Rectal smooth muscle tissue (tissue), 1 donor: ENCODE results near the gene CTRL.

Experiments used
- H3K27ac ChIP-seq: one replicate; pipeline ENCODE4 v1.7.0; 2013; ENCODE audit warnings: low read depth, low read length, inconsistent platforms
- H3K27me3 ChIP-seq: one replicate; pipeline ENCODE4 v1.7.0; 2013; ENCODE audit warnings: low read length; ENCODE audit not compliant: control insufficient read depth, insufficient read depth
- H3K36me3 ChIP-seq: one replicate; pipeline ENCODE4 v1.7.0; 2013; ENCODE audit warnings: low read length; ENCODE audit not compliant: control insufficient read depth, insufficient read depth
- H3K4me1 ChIP-seq: one replicate; pipeline ENCODE4 v1.7.0; 2013; ENCODE audit warnings: low read length; ENCODE audit not compliant: control insufficient read depth, insufficient read depth
- H3K4me3 ChIP-seq: one replicate; pipeline ENCODE4 v1.7.0; 2013; ENCODE audit warnings: low read length
- H3K9ac ChIP-seq: one replicate; pipeline ENCODE4 v1.7.0; 2013; ENCODE audit warnings: low read length

CTRL gene

GRCh38 chr16:67934306-67935100, 2.8 kb upstream of the CTRL start:
- peak overlapping the region; percentile 81 for H3K27ac ChIP-seq
- no peak overlapping the region for H3K9ac ChIP-seq
- peak overlapping the region; percentile 79 for H3K4me3 ChIP-seq
- H3K36me3 ChIP-seq, result peaks cover 9% of the 10 kb centered on the region
- peaks cover 9% of the 10 kb centered on the region for H3K4me1 ChIP-seq
- no peaks in the 10 kb centered on the region for H3K27me3 ChIP-seq

- peaks cover 9% of the 10 kb centered on the region for H3K36me3 ChIP-seq
- no peak overlapping the region for H3K27ac ChIP-seq
- H3K9ac ChIP-seq, result no peak overlapping the region
These were observed 2.1 kb upstream of the CTRL start for GRCh38 chr16:67933805-67934204.

GRCh38 chr16:67932462-67932840, 789 bp upstream of the CTRL start:
- no peak overlapping the region for H3K27ac ChIP-seq
- peaks cover 9% of the 10 kb centered on the region for H3K4me1 ChIP-seq
- peaks cover 9% of the 10 kb centered on the region for H3K36me3 ChIP-seq
- H3K9ac ChIP-seq, result no peak overlapping the region
- H3K4me3 ChIP-seq, result no peak overlapping the region
- no peaks in the 10 kb centered on the region for H3K27me3 ChIP-seq

More at GRCh38 chr16:67933805-67934204, 2.1 kb upstream of the CTRL start:
- Histone ChIP-seq H3K27me3 (no peaks in the 10 kb centered on the region), H3K4me3 (no peak overlapping the region), H3K4me1 (peaks cover 9% of the 10 kb centered on the region)

GRCh38 chr16:67930678-67931211, 917 bp downstream of the CTRL start:
- Histone ChIP-seq H3K27me3 (no peaks in the 10 kb centered on the region), H3K27ac (no peak overlapping the region), H3K36me3 (peaks cover 9% of the 10 kb centered on the region), H3K4me3 (no peak overlapping the region), H3K9ac (no peak overlapping the region), H3K4me1 (peaks cover 9% of the 10 kb centered on the region)

GRCh38 chr16:67930191-67930590, 1.5 kb downstream of the CTRL start:
- H3K27ac ChIP-seq, result no peak overlapping the region
- peaks cover 9% of the 10 kb centered on the region for H3K36me3 ChIP-seq
- no peak overlapping the region for H3K4me3 ChIP-seq
- H3K4me1 ChIP-seq, result peaks cover 6% of the 10 kb centered on the region
- no peaks in the 10 kb centered on the region for H3K27me3 ChIP-seq
- no peak overlapping the region for H3K9ac ChIP-seq

- no peak overlapping the region for H3K9ac ChIP-seq
- H3K4me3 ChIP-seq, result no peak overlapping the region
- H3K4me1 ChIP-seq, result no peaks in the 10 kb centered on the region
- no peak overlapping the region for H3K27ac ChIP-seq
- H3K36me3 ChIP-seq, result peaks cover 9% of the 10 kb centered on the region
- no peaks in the 10 kb centered on the region for H3K27me3 ChIP-seq
These were observed 2.9 kb downstream of the CTRL start for GRCh38 chr16:67928561-67929364.

GRCh38 chr16:67928147-67928546, 3.5 kb downstream of the CTRL start:
- Histone ChIP-seq H3K27me3 (no peaks in the 10 kb centered on the region), H3K4me3 (no peak overlapping the region), H3K36me3 (peaks cover 9% of the 10 kb centered on the region), H3K4me1 (no peaks in the 10 kb centered on the region), H3K27ac (no peak overlapping the region), H3K9ac (no peak overlapping the region)

GRCh38 chr16:67927131-67927941, 4.3 kb downstream of the CTRL start:
- H3K4me3 ChIP-seq, result no peak overlapping the region
- H3K4me1 ChIP-seq, result no peaks in the 10 kb centered on the region
- no peaks in the 10 kb centered on the region for H3K27me3 ChIP-seq
- peaks cover 9% of the 10 kb centered on the region for H3K36me3 ChIP-seq
- no peak overlapping the region for H3K27ac ChIP-seq
- H3K9ac ChIP-seq, result no peak overlapping the region

GRCh38 chr16:67926181-67926750, 5.4 kb downstream of the CTRL start:
- peaks cover 9% of the 10 kb centered on the region for H3K36me3 ChIP-seq
- H3K9ac ChIP-seq, result no peak overlapping the region
- no peaks in the 10 kb centered on the region for H3K4me1 ChIP-seq
- H3K27me3 ChIP-seq, result no peaks in the 10 kb centered on the region
- H3K27ac ChIP-seq, result no peak overlapping the region
- H3K4me3 ChIP-seq, result no peak overlapping the region

GRCh38 chr16:67924140-67924906, 7.3 kb downstream of the CTRL start:
- Histone ChIP-seq H3K9ac (no peak overlapping the region), H3K27me3 (no peaks in the 10 kb centered on the region), H3K4me1 (no peaks in the 10 kb centered on the region), H3K4me3 (no peak overlapping the region), H3K36me3 (peaks cover 3% of the 10 kb centered on the region), H3K27ac (no peak overlapping the region)

GRCh38 chr16:67923414-67924116, 8.1 kb downstream of the CTRL start:
- Histone ChIP-seq H3K27ac (no peak overlapping the region), H3K36me3 (peaks cover 6% of the 10 kb centered on the region), H3K9ac (no peak overlapping the region), H3K4me3 (no peak overlapping the region), H3K27me3 (no peaks in the 10 kb centered on the region), H3K4me1 (no peaks in the 10 kb centered on the region)
